GM18520 (cell line): ENCODE measurements around the gene EFCAB8.

Experiments
- ATAC-seq: cut with Tn5 transposase; IDR thresholded peaks from one replicate; pipeline ENCODE4 v1.9.1; 2021; ENCODE audit not compliant: unreplicated experiment

The EFCAB8 gene

DNA sequence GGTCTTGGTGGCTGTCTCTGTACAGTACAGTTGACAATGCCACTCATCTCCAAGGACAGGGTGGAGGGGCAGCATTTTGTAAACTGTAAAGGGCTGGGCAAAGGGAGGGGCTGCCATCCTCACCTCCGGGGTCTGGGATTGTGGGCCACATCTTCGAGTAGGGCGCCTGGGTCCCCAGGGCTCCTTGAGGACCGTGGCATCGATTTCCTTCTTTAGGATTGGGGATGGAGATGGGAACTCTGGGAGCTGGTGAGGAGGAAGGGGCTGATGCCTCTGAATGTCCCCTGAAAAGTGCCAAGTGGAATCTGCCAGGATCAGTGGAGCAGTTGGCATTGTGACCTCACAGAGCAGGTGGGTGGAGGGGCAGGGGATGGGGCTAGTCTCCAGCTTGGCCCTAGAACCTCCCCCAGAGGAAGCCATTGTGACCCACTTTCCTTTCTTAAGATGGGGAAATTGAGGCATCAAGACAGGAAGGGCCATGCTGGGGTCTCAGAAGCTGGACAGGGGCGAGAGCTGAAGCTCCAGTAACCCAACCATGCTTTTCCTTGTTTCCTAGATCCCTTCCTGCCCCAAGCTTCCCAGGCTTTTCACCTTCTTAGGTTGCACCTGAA, 145.5 kb downstream of the EFCAB8 start, which contains the start of gene SUN5:
Gene SUN5, minus strand, starts transcription at position 293 of the 611 bp plus-strand sequence. Its CDS starts 93 bp downstream, at position 200.
- ATAC-seq = no peak

DNA sequence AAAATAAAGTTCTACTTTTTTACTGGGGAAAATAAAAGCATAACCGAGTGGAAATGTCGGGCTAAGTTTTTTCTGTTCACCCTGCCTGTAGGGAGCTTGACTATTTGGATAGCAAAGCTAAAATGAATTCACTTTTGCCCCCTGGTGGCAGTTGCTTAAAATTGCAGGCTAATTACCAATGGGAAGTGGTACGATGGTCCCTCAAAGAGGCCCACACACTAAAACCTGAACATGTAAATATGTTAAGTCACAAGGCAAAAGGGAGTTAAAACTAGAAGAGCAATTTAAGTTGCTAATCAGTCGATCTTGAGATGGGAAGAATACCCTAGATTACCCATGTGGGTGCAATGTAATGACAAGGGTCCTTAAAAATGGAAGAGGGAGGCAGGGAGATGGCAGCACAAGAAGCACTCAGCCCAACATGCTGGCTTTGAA, 146.4 kb downstream of the EFCAB8 start:
- ATAC-seq = no peak

DNA sequence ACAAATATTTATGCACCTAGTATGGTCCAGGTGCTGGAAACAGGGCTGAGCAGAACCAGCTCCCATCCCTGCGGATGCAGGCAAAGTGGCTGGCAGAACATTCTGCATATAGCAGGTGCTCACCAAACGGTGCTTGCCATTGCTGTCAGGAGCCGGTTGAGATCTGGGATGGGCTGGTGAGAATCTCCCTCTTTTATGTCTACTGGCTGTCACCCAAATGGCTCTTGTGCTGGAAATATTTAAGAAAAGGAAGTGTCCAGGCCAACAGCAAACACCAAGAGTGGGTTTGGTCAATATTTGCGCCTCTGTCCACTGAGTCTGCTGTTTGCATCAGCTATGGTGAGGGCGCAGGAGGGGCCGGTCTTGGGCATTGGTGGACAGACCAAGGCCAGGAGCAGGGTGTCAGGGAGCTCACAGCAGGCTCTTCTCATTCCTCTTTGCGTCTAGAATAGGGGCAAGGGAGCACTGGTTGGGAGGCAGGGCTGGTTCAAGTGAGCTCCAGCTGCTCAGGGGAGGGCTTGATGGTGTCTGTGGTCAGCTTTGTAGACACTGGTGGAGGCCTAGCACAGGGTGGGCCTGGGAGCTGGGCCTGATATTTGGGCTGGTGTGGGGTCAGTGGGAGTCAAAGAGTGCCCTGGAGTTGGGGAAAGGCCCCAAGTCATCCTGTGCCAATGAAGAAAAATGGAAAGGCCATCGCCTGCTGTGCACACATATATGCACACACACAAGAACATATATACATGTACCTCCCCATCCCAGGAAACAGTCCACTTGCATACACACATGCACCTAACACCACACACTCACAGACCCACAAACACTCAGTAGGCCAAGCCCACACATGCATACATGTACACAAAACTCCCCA, 147.4 kb downstream of the EFCAB8 start:
- no peak for ATAC-seq

DNA sequence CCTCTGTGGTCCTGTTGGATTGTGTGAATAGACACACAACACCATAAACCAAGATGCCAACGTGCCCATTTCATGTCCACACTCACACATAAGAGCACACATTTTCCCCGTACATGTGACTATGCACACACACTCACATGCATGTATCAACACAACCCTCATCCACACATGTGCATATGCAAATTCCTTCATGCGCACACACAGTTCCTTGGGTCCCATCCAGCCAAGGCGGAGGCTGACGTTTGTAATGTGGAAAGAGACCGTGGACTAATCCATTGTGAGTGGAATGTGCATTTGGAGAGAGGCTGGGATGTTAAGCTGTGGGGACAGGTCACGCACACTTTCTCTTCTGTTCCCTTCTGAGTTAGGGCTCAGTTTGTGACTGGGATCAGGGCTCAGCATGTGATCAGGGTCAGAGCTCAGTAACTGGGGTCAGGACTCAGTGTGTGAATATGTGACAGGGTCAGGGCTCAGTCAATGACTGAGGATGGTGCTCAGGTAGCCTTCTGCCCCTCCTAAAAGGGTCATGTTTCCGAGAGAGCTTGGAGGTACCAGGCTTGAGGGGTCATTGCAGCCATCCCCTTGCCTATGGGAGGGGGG, 148.2 kb downstream of the EFCAB8 start:
- ATAC-seq = no peak

DNA sequence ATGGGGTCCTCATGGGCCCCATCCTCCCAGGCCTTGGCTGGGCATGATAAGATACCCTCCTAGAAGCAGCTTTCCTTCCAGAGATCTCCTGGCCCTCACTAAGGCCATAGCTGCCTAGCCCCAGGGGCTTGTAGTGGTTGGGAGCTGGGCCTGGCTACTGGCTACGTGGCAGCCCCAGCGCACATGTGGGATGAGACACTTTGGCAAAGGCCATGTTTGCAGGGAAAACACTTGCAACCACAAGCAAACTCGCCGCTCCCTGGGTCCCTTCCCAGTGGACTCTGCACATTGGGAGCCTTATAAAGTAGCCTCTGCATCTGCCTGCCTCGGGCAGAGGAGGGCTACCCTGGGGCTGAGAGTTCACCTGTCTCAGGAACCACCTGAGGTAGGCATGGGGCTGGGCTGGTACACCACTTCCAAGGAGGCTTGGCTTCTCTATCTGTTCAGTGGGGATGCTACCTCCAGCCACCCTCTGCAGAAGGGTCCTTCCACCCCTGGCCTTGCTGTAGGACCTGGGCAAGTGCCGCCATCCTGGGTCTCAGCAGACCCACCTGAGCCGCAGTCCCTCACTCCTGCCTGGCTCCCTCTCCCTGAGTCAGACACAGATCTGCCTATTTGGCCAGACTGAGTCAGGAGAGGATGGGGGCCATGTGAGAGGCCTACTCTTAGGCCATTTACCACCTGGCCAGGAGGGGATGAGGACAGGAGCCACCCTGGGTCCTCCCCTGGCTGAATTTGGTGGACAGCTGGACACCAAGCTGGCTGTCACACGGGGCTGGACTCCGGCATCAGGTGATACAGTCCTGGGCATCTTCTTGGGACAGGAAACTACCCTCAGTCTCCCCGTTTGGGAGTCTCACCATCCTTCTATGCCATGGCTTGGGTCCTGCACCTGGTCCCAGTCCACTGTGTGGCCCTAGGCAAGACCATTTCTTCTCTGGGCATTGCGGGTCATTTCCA, 148.9 kb downstream of the EFCAB8 start, which contains the start of gene BPIFB2:
Gene BPIFB2, plus strand, starts transcription at position 329 of the 960 bp plus-strand sequence. CDS start 871 bp downstream, outside the sequence.
- ATAC-seq = no peak

DNA sequence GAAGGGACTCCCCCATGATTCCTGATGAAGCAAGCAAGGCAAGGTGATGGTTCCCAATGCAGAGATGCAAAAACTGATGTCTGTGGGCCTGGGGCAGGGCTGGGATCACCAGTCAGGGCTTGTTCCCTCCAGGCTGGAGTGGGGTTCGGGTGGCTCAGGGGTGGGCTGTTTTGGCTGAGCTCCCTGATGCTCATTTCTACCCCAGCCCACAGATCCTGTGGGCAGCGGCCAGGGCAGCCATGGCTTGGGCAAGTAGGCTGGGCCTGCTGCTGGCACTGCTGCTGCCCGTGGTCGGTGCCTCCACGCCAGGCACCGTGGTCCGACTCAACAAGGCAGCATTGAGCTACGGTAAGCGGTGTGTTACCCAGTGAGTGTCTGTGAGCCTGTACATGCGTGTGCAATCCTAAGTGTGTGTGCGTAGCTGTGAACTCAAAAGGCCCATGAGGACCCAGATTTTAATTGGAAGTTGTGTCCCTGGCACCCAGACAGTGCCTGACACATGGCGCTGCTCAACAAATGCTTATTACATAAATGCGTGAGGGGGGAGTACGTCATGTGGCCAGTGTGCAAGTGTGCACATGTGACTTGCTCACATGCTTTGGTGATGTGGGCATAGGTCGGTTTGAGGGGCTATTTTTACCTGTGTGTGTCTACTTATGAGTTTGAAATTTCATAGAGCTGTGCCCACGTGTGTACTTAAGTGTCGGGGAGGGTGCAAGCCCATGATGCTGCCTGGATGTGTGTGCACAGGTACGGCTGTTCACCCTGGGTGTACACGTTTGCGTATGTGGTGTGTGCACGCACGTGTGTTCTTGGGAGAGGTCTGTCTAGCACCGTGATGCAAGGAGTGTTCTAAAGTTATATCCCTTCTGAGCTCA, 149.9 kb downstream of the EFCAB8 start:
- ATAC-seq = no peak

DNA sequence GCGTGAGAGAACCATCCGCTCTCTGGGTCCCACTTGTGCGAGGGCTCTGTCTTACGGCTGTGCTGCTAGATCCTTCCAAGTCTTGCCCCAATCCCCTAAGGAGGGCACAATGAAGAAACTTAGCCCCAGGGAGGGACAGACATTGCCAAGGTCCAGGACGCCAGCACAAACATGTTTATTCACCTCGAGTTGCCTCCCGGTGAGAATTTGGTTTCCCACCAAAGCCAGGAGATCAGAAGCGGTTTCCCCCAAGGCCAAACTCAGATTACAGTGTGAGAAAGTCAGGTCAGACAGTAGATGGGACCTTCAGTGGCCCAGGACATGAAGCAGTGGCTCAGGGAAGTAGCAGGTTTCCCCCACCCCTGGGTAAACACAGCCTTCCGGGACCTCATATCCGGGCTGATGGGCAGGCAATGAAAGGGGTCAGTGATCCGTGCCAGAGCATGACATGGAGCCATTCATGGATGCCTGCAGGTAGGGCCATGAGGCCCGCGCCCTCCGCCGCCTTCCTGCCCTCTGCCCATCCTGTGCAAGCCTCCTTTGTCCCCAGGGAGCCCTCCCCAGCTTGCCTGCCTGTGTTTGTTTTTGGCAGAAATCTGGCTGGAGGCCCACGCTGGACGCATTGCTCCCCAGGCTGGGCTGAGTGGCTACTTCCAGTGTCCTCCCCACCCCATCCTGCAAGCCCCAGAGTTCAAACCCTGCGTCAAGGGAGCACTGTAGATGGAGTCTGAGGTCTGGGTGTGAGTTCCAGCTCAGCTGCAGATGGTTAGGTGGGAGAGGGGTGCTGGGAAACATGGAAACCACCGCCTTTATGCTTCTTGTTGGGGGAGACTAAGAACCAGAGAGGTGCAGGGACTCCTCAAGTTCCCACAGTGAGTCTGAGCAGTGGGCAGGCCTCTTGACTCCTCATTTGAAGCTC, 150.8 kb downstream of the EFCAB8 start:
- no peak for ATAC-seq

DNA sequence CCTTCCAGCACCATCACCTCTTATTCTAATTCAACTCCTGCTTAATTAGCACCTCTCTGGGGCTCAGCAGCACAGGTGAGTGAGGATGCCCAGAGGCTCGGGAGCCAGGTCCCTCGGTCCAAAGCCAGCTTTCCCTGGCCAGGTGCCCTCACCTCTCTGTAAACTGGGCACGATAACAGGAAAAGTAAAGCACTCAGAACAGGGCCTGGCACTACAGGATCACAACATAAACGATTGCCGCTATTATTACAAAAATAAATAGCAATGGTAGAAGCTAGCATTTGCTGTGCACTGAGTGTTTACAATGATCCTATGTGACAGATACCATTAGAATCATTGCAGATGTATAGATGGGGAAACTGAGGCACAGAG, 151.4 kb downstream of the EFCAB8 start:
- no peak for ATAC-seq

DNA sequence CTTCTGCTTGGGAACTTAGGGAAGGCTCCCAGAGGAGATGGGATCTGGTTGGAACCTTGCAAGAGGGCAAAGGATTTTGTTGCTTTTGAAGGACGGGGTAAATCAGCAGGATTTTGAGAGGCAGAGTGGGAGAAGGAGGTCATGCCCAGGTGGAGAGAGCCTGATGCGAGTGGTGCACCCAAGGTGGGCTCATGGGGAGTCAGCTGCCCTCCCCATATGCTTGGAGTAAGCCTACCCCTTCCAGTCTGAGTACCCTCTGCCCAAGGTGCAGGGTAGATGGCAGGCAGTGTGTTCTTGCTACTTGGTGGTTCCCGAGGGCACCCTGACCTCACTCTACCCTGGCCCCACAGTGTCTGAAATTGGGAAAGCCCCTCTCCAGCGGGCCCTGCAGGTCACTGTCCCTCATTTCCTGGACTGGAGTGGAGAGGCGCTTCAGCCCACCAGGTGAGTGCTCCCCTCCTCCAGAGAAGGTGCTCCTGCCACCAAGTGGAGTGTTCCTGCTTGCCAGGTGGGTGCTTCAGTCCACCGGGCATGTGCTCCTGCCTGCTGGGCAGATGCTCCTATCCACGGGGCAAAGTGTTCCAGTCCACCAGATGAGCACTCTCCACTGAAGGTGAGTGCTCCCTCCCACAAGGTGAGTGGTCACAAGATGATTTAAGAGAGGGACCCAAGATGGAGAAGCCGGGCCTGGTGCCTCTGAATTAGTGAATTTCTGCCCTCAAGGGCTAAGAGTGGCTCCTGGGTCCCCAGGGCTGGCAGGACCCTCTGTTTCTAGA, 152.1 kb downstream of the EFCAB8 start:
- no peak for ATAC-seq
